Activated naive CD8-positive, alpha-beta T cell treated with anti-CD3 and anti-CD28 coated beads, Interleukin-2, amount 50 U/mL, for 16 hours (primary cell): ENCODE data around the gene LRRC46.

Source experiments
- DNase-seq: peaks from one replicate; pipeline ENCODE4 v3.0.0-alpha.2; 2020; ENCODE audit warnings: low read depth, low spot score

The LRRC46 gene, protein sequence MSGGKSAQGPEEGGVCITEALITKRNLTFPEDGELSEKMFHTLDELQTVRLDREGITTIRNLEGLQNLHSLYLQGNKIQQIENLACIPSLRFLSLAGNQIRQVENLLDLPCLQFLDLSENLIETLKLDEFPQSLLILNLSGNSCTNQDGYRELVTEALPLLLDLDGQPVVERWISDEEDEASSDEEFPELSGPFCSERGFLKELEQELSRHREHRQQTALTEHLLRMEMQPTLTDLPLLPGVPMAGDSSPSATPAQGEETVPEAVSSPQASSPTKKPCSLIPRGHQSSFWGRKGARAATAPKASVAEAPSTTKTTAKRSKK

DNA sequence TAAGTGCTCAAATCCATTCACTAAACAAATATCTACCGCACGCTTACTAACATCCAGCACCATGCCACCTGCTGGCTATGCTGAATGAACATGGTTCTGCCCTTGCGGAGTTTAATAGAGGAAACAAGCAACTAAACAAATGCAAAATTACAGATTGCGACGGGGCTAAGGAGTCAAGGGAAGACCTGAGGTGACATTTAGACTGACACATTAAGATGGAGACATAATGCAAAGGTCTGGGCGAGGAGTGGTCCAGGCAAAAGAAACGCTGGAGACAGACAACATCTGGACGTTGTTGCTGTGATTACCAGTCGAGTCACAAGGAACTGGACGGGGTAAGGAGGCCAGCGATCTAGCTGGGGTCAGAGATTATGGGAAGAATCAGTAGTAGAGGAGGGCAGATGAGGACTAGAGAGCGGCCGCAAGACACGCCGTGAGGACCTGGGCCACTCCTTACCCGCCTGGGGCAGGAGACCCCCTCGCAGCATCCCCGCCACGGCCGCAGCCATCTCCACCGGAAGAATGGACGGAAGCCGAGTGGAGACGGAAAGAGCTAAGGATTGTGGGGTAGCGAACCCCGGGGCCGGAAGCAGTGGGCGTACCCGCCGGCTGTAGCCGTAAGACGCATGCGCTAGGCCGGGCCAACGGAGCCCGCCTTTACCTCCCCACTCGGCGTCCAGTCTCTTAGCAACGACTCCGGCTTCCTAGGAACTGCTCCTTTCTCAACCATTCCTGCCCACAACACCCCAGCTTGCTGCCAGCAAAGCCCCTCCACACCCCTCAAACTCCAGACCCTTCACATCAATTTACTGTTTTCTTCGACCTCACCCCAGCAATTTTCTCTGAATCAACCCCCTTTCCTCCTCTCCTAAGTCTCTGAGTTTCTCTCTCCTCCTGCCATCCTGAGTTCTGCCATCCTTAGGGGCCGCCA, at the start of gene LRRC46, which contains the start of gene MRPL10:
LRRC46 (plus strand) TSS at position 668 of the 931 bp plus-strand sequence. CDS start 320 bp downstream, outside the sequence.
MRPL10 (minus strand) TSS at position 539 of the 931 bp plus-strand sequence; CDS start at position 509, 30 bp downstream.
- peak; percentile 78 for DNase-seq

DNA sequence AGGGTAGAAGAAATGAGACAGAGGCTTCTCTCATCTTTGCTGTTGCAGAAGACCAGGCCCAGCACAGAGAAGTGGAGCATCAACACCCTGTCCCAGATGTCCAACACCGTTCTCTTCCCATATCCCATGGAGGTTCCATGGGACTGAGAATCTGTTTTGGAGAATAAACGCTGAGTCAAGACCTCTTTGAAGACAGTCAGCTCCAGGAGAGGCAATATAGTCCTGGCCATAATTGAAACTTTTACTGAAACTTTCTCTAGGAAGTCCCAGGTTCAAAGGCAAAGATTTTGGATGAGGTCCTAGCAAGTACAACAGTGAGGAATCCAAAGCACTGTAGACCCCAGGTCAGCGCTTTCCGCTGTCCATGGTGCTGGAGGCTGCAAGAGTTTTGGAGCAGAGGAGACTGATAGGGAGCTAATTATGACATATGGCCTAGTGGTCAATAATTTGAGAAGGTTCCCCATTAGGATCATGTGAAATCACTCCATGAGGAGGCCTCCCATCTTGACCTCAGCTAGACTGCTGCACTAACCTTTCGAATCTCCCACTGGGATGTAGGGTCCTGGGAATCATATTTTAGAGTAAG, 45.8 kb upstream of the LRRC46 start:
- DNase-seq = no peak

DNA sequence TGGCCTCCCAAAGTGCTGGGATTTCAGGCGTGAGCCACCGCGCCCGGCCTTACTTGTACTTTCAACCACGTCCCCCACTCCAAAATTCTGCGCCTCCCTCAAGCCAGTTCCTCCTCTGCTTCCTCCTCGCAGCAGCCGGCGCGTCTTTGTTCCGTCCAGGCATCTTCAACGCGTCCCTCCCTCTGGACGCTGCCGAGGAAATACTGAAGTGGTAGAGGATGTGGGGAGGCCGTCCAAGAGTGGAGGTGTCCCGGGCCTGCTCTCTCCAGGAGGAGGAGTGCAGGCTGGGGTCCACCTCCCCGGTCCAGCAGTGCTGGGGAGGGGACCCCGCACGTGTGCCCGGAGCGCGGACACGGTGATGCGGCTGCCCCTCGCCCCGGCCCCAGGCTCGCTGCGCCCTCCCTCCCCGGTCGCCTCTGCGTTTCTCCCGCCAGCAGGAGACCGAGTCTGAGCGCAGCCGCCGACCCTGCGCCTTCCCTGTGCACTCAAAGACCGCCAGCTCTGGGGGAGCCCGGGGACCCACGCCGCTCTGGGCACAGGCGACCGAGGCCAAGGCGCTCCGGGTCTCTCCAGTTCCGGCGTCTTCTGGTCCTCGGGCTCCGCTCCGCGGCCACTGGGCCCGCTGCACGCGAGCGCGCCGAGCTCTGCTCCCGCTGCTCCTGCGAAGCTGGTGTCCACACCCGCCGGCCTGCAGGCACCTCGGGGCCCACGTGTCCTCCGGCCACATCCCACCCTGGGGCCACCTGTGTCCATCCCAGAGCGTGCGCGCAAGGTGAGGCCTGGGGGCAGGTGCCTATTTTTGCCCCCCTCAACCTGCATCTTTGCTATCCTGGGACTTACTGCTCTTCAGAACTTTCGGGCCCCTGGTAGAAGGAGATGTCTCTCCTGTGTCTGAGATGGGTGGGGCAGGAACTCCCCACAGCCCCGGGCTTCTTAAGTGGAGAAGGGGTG, 41.6 kb upstream of the LRRC46 start:
- no peak for DNase-seq

DNA sequence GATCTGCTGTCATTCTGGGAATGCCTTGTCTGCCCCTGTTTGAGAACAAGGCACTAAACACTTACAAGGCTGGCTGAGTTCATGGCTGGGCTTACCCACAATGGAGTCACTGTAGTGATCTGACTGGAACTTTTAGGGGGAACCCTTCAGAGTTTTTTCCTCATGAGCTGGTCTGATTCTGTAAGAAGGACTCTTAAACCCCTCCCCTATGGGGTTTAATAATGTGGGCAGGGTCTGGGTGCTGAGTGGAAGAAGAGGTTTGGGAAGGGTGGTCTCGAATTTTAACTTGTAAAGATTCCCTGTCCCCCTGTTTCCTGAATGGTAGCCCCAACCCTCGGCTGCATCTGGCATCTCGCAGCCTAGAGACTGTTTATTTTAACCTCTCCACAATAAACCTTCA, 40.4 kb upstream of the LRRC46 start:
- DNase-seq = no peak

DNA sequence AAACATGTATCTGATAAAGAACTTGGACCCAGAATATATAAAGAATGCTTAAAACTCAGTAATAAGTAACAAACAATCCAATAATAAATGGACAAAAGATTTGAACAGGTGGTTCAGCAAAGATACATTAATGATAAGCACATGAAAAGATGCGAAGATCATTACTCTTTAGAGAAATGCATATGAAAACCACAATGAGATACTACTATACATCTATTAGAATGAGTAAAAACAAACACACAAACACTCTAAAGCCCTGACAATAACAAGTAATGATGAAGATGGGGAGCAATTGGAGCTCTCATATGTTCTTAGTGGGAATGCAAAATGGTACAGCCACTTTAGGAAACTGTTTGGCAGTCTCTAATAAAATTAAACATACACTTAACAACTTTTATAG, 39.0 kb upstream of the LRRC46 start:
- DNase-seq = no peak

DNA sequence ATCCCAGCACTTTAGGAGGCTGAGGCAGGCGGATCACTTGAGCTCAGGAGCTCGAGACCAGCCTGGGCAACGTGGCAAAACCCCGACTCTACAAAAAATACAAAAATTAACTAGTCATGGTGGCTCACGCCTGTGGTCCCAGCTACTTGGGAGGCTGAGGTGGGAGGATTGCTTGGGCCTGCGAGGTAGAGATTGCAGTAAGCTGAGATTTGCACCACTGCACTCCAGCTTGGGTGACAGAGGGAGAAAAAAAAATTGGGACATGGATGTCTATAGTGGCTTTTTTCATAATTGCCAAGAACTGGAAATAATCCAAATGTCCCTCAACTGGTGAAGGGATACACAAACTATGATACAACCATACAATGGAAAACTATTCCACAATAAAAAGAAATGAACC, 38.5 kb upstream of the LRRC46 start:
- DNase-seq = no peak

DNA sequence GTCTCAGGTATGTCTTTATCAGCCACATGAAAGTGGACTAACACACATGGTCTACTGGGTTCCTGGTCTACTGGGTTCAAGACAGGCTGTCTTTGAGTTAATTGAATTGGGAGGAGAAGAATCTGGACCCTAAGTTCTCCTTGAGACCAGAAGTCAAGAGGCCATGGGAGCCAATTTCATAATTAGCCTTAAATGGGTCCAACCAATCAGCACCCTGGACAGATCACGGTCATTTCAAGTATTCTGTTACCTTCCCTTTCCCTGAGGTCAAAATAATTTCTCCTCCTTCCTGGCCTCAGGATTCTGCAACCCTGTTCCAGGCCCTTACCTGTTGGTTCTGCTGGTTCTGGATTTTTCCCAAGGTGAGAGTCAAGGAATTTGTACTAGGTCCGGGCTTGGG, 33.7 kb upstream of the LRRC46 start:
- no peak for DNase-seq

DNA sequence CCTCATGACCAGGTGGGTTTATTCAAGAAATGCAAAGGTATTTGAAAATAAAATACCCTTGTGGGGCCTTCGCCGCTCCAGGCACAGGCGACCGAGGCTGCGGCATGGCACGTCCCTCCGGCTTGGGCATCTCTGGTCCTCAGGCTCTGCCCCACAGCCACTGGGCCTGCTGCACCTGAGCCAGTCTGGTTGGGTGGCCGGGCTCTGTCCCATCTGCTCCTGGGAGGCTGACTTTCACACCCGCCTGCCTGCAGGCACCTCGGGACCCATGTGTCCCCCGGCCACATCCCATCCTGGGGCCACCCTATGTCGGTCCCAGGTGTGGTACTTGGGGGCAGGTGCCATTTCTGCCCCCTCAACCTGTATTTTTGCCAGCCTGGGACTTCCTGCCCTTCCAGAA, 30.8 kb upstream of the LRRC46 start:
- DNase-seq = no peak

DNA sequence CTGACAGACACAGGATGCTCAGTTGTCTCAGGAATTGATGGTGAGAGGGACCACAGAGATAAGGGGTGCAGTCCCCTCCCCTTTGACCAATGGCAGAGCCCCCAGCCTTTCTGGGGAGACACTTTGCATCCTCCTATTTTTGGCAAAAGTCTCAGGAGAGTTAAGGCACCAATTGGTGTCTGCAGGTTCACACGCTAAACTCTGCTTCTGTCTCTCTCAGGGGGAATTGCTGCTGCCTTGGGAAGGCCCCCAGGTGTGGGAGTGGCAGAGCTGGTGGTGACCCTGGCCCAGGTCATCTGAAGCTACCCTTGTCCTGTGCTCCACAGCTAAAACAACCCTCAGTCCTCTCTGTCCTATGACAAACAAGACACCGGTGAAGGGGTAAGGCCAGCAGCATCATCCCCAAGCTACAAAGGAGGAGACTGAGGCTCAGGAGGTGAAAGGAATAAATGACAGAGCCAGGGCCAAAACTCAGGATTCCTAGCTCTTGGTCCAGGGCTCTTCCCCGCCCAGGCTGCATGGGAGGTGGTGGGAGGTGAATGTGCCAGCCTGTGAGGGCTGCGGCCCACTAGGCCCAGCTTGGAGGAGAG, 30.2 kb upstream of the LRRC46 start:
- no peak for DNase-seq

DNA sequence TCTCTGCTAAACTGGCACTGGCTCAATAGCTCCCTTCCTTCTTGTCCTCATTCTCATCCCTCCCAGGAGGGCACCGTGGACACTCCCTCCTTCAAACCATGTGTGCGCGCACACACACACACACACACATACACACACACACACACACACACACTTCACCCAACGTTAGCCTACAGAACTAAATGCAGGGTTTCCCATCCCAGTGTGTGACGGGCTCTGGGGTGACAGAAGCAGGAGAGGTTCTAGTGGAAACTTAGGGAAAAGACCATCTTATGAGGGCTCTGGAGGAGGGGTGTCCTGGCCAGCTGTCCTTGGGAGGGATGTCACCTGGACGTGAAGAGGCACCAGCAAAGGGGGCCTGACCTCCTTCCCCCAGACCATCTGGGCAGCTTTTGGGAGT, 29.6 kb upstream of the LRRC46 start:
- DNase-seq = no peak

DNA sequence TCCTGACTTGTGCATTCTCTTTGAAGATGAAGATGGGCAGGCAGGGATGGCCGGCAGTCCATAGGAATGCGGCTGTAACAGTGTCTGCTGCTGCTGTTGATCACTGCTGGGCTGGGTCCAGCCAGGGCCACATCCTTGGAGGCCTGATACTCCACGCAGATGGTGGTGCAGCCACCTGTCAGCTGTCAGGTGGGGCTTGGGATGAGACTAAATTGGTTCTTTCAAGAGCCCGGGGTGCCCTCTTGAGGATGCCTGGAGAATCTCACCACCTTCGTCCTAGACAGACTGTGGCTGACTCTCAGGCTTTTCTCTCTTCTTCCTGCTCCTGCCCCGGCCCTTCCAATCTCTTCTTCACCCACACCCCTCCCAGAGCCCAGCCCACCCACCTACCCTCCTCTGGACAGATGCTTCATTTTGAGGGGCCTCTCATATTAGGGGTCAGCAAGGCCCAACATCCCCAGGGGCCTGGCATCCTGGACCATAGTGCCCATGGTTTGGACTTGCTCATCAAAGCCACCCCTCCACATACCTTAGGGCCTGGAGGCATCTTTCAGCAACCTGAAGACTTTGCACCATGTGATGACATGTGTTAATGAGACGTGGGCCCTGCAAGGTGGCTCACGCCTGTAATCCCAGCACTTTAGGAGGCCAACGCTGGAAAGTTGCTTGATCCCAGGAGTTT, 29.0 kb upstream of the LRRC46 start:
- peak; percentile 39 for DNase-seq

DNA sequence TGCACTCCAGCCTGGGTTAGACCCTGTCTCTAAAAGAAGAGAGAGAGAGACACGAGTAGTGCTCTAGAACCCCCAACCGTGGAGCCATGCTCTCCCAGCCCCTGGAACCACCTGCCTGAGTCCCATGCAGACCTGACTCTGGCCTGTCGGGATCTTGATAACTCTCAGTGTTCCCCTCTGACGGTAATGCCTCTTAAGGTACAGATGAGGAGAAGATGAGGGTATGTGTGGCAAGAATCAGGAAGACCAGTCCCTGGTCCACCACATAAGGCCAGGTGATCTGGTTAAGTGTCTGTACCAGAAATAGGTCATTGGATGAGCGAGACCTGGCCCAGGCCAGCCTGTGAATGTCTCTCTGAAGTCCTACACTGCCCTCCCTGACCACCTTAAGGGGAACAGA, 28.3 kb upstream of the LRRC46 start:
- DNase-seq = no peak

DNA sequence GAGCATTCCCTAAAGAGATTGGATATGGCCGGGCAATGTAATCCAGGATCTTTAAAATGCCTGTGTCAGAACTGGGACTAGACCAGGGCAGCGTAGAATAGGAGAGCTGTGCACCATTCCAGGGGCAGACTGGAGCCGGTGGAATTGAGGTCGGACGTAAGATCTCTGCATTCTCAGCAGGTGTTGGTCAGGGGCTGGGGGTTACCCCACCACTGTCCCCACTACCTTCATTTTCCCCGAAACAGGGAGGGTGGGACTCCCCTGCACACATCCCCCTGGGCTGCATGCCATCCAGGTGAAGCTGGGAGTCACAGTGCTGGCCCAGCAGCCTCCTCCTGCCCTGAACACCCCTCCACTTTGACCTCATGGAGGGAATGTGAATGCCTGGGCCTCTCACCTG, 27.7 kb upstream of the LRRC46 start:
- no peak for DNase-seq

DNA sequence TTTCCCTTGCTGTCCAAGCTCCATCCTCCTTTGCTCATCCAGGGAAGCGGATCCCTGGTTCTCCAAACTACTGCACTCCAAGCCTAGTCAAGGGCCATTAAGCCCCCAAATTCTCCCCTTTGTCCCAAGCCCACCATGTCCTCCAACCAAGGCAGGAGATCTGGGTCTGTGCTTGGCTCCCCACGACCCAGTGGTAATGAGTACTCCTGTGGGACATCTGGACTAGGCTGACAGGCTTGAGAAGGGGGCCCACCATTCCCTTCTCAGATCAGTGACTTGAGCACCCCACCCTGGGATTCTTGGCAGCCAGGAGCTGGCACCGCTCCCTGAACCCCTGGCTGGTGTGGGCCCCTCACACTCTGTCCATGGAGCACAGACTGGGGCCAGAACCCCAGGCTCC, 27.0 kb upstream of the LRRC46 start:
- no peak for DNase-seq

DNA sequence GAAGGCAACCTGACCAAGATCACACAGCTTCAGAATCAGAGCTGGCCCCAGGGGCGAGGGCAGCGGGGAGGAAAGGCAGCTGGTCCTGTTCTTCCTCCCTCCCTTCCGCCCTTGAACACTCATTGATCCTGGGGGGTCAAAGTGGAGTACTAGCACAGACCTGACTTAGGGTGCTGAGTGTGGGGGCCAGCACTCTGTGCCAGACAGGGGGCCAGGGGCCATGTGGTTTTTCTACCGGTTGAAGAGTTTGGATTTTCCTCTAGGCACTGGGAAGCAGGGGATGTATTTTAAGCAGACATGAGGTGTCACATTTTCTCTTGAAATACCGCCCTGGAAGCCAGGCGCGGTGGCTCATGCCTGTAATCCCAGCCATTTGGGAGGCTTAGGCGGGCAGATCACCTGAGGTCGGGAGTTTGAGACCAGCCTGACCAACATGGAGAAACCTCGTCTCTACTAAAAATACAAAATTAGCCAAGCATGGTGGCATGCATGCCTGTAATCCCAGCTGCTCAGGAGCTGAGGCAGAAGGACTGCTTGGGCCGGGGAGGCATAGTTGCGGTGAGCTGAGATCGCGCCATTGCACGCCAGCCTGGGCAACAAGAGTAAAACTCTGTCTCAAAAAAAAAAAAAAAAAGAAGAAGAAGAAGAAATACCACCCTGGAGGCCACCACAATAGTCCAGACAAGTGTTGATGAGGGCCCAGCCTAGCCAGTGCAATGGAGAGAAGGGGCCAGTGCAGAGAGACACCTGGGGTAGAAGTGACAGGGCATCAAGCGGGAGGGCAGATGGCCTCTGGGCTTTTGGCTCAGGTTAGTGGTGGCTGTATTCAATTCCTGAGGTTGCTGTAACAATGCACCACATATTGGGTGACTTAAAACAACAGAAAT, 25.2 kb upstream of the LRRC46 start:
- no peak for DNase-seq

DNA sequence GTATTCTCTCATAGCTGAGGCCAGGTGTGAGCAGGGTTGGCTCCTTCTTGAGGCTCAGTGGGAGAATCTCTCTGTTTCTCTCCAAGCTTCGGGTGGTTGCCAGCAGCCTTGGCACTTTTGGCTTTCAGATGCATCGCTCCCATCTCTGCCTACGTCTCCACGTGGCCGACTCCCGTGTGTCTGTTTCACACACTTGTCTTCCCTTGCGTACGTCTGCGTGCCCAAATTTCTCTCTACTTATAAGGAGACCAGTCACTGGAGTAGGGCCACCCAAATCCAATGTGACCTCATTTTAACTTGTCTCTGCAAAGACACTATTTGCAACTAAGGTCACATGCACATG, 24.6 kb upstream of the LRRC46 start:
- no peak for DNase-seq

DNA sequence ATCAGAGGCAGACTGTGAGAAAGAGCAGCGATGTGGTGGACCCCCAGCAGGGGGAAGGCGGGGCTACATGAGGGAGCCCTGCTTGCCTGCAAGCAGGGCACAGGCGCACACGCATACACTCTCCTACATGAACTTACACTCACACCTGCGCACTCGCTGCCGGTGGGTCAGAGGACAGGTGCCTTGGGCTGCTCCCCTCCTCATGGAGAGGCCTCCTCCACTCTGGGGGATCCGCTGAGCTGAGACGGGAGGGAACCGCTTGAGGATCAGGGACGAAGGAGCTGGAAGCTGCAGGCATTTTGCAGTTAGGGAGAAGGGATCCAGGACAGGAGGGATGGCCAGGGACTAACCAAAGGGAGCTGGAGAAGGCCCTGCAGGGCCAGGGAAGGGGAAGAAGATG, 24.0 kb upstream of the LRRC46 start:
- no peak for DNase-seq

DNA sequence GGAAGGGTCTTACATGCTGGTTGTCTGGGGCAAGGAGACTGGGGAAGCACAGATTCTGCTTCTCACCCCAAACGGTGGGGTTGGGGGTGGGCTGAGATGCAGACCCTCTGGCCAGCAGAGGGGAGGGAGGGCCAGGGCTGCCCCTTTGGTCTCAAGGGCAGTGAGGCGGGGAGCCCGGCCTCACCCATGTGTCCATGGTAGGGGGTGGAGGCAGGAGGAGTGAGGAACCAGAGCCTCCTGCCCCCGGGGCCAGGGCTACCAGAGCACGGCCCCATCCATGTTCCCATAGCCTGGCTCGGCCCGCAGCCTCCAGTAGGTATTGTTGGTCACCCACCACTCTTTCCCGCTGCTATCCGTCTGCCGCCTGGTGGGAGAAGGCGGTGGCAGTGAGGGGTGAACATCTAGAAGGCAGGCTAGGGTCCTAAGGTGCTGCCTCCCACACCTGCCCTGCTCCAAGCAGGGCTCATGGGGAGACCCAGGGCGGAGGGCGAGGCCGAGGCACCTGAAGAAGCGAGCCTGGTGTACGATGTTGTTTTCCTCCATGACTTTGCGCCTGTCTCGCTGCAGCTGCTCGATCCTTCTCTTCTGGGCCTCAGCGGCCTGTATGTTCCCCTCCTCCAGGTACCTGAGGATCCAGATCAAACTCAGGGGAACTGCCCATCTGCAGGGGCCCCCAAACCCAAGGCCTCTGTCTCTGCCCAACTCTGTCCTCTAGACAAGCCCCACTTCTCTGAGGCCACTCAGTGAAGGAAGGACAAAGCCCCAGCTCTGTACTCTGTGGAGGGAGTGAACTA, 23.2 kb upstream of the LRRC46 start:
- no peak for DNase-seq
